Heart left ventricle (tissue), 13 donors: Measurements from ENCODE around the gene RAD51B.

ENCODE experiments used
- POLR2A ChIP-seq, 2 donors: fragments of 450-650 bp; IDR thresholded peaks; one replicate each; pipeline ENCODE4 v1.6.1; 2017; ENCODE audit warnings: antibody characterized with exemption in 2 of 2, mild to moderate bottlenecking in 2 of 2, moderate library complexity in 2 of 2
- TF ChIP-seq, protein P1 (sequence below), 12 donors: fragments of 200-600 bp; sonication (generic) in 4 of 12; IDR thresholded peaks; one replicate each; pipeline versions ENCODE4 v1.5.0 to v1.8.0; 2018 to 2022; ENCODE audit warnings: antibody characterized with exemption in 12 of 12, mild to moderate bottlenecking in 5 of 12
- donor health status: ischemic (EF 13 %, LVEDD 7.1; RV severe dilation, severe dysfunction).
- donor health status: DM: no; HTN: yes; CAD: no.
- donor health status: DM: no; HTN: no; CAD: no.
- donor health status: ischemic (EF 25% LVEDD 6.9; RV normal size, moderate dysfunction).
- donor health status: ischemic (EF 25% LVEDD 5.7; RV mildly dilated, moderate dysfunction).
- donor health status: ischemic (EF 35%, LVEDD 5.7; RV mildly dilated, moderate dysfunction).
- donor health status: nonischemic (EF 11% LVEDD 7.7; RV severe dilation, severe dysfunction).
- donor health status: DM: yes; HTN: yes; CAD: no.
- donor health status: PGD.
- donor health status: ischemic (EF 29% LVEDD 5.4; RV normal size, mild dysfunction).
- donor health status: nonischemic (EF 23%, LVEDD 6.1; RV moderate dilation, normal function).

DNA sequence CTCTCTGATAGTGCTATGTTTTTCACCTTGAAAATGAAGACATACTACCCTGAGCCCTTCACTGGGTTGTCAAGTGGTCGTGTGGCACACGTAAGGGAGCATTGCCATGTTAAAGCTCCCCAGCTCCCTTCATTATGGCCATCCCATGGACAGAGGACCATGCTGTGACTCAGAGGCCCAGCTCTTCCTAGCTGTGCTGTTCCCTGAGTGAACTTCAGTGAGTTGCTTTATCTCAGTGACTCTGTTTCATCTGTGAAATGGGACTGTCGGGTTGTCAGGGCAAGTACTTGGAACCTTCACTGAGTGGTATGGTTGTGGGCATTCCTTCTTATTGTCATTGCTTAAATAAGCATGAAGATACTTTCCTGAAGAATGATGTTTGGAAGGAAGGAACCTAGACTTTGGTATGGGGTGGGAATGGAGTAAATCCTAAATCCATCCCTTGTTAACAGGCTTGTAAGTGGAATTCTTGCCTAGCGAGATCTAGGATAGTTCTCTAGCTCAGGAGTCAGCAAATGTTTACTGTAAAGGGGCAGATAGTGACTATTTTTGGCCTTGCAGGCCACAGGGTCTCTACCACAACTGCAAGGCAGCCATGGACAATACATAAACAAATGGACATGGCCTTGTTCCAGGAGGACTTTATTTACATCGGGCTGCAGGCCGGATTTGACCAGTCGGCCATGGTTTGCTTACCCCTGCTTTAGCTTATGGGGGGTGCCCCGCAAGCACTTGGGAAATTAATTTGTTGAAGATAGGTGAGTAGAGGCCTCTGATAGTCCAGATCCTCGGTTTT is 689.8 kb downstream of the RAD51B start:
- TF ChIP-seq, protein P1, sequence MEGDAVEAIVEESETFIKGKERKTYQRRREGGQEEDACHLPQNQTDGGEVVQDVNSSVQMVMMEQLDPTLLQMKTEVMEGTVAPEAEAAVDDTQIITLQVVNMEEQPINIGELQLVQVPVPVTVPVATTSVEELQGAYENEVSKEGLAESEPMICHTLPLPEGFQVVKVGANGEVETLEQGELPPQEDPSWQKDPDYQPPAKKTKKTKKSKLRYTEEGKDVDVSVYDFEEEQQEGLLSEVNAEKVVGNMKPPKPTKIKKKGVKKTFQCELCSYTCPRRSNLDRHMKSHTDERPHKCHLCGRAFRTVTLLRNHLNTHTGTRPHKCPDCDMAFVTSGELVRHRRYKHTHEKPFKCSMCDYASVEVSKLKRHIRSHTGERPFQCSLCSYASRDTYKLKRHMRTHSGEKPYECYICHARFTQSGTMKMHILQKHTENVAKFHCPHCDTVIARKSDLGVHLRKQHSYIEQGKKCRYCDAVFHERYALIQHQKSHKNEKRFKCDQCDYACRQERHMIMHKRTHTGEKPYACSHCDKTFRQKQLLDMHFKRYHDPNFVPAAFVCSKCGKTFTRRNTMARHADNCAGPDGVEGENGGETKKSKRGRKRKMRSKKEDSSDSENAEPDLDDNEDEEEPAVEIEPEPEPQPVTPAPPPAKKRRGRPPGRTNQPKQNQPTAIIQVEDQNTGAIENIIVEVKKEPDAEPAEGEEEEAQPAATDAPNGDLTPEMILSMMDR (IDR thresholded peaks at IDR 0.05) = no peak
- TF ChIP-seq POLR2A (IDR thresholded peaks at IDR 0.05) = no peak
